Liver (tissue), 3 donors: ENCODE results near the gene AKT3.
A peak's percentile ranks its signal among the peaks of the same experiment; 100 is the strongest.

ENCODE experiments used
- FOXA1 ChIP-seq: IDR thresholded peaks from 2 replicates; pipeline ENCODE4 v1.6.1; 2016; ENCODE audit warnings: antibody characterized with exemption
- GABPA ChIP-seq, 2 donors: IDR thresholded peaks in 1 of 2; conservative IDR thresholded peaks in 1 of 2; 2 replicates each; pipeline ENCODE4 v1.6.1; 2016; ENCODE audit warnings: antibody characterized with exemption in 2 of 2, mild to moderate bottlenecking in 1 of 2, moderate library complexity in 1 of 2
- JUND ChIP-seq, 2 donors: IDR thresholded peaks; 2 replicates each; pipeline ENCODE4 v1.6.1; 2016; ENCODE audit warnings: antibody characterized with exemption in 2 of 2
- RAD21 ChIP-seq, 2 donors: IDR thresholded peaks; 2 replicates each; pipeline ENCODE4 v1.6.1; 2016; ENCODE audit warnings: antibody characterized with exemption in 2 of 2, mild to moderate bottlenecking in 2 of 2
- RXRA ChIP-seq, 2 donors: IDR thresholded peaks; 2 replicates each; pipeline ENCODE4 v1.6.1; 2017 to 2018; ENCODE audit warnings: antibody characterized with exemption in 2 of 2, mild to moderate bottlenecking in 1 of 2
- SP1 ChIP-seq: IDR thresholded peaks from 2 replicates; pipeline ENCODE4 v1.6.1; 2018; ENCODE audit warnings: antibody characterized with exemption, mild to moderate bottlenecking
- TAF1 ChIP-seq: conservative IDR thresholded peaks from 2 replicates; pipeline ENCODE4 v1.6.1; 2016; ENCODE audit warnings: antibody characterized with exemption, mild to moderate bottlenecking
- TF ChIP-seq, protein P1 (sequence below): fragments of 150-350 bp; IDR thresholded peaks from 2 replicates; pipeline ENCODE4 v1.5.1; 2017; ENCODE audit warnings: improper control_type of control experiment, low read depth, low read length; ENCODE audit not compliant: missing input control
- TF ChIP-seq, protein P2 (sequence below): IDR thresholded peaks from 2 replicates; pipeline ENCODE4 v1.6.1; 2016; ENCODE audit warnings: antibody characterized with exemption
- TF ChIP-seq, protein P3 (sequence below): IDR thresholded peaks from 2 replicates; pipeline ENCODE4 v1.6.1; 2016; ENCODE audit warnings: antibody characterized with exemption
- donor health status: healthy.
- donor health status: healthy.

DNA sequence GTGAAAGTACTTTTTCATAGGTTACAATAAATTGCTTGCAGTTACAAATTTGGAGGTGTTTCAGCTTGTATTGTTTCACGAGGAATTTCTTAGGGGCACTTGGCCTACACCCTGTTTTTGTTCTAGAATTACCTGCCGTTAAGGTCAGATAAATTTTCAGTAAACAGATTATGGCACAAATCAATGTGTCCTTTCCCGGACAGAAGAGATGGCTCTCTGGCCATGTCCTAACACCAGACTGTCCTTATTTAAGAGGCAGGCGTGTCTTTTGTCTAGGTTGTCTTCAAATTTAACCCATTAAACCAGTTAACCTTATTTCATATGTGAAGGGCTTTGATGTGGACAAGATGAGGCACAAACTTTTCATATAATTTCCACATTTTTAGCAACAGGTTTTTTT, 350.8 kb downstream of the AKT3 start:
- TF ChIP-seq FOXA1: no peak
- TF ChIP-seq, protein P1, sequence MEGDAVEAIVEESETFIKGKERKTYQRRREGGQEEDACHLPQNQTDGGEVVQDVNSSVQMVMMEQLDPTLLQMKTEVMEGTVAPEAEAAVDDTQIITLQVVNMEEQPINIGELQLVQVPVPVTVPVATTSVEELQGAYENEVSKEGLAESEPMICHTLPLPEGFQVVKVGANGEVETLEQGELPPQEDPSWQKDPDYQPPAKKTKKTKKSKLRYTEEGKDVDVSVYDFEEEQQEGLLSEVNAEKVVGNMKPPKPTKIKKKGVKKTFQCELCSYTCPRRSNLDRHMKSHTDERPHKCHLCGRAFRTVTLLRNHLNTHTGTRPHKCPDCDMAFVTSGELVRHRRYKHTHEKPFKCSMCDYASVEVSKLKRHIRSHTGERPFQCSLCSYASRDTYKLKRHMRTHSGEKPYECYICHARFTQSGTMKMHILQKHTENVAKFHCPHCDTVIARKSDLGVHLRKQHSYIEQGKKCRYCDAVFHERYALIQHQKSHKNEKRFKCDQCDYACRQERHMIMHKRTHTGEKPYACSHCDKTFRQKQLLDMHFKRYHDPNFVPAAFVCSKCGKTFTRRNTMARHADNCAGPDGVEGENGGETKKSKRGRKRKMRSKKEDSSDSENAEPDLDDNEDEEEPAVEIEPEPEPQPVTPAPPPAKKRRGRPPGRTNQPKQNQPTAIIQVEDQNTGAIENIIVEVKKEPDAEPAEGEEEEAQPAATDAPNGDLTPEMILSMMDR: no peak
- no peak for TF ChIP-seq RAD21 (IDR thresholded peaks at IDR 0.05)
- TF ChIP-seq, protein P2, sequence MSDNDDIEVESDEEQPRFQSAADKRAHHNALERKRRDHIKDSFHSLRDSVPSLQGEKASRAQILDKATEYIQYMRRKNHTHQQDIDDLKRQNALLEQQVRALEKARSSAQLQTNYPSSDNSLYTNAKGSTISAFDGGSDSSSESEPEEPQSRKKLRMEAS: peak; percentile 23
- no peak for TF ChIP-seq SP1
- TF ChIP-seq, protein P3, sequence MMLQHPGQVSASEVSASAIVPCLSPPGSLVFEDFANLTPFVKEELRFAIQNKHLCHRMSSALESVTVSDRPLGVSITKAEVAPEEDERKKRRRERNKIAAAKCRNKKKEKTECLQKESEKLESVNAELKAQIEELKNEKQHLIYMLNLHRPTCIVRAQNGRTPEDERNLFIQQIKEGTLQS: no peak
- TF ChIP-seq GABPA (IDR thresholded peaks at IDR 0.05 in 1 of 2, conservative IDR thresholded peaks at IDR 0.05 in 1 of 2): no peak
- no peak for TF ChIP-seq TAF1
- TF ChIP-seq RXRA (IDR thresholded peaks at IDR 0.05): peak in 1 of 2 donors; percentile 69
- TF ChIP-seq JUND (IDR thresholded peaks at IDR 0.05): no peak
